ENCODE measurements around the gene TMEM154.

Gene TMEM154

DNA sequence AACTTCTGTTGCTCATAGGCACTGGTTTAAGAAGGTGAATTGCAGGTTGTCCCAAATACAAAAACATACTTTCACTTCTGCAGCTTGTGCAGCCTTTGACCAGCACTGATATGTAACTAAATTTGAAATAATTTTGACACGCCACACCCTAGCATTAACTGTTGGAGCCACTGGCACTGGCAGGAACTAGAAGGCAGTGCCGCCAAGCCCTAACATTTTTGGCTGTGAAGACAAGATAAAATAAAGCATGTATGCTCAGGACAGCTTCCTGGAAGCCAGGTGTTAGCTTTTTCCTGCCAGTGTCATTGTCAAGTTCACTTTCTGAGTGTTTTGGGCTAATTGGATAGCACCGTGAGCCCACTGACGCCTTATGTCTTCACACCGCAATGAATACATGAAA is 78.6 kb downstream of the TMEM154 start:
- Histone ChIP-seq H3K79me2 (ENCODE audit: insufficient read depth, low read length) (no peaks in the 10 kb centered on the region), H4K20me1 (ENCODE audit: insufficient read depth, low read length) (no peaks in the 10 kb centered on the region), H3K9me2 (ENCODE audit: low read depth, low read length) (no peaks in the 10 kb centered on the region), H3K9ac (ENCODE audit: low read length) (no peak overlapping the region), H3K4me1 (ENCODE audit: insufficient read depth, low read length, severe bottlenecking) (peaks cover 46% of the 10 kb centered on the region), H3K9me3 (ENCODE audit: low read length) (no peaks in the 10 kb centered on the region), H3K4me2 (ENCODE audit: low read length) (no peak overlapping the region), H3K27ac (ENCODE audit: low read depth, low read length, poor library complexity, severe bottlenecking) (peak overlapping the region; percentile 43), H3F3A (ENCODE audit: insufficient read depth, low read length) (no peaks in the 10 kb centered on the region; the same call in 1 of the 2 replicates), H3K4me3 (ENCODE audit: low read depth, low read length, poor library complexity, severe bottlenecking) (no peak overlapping the region), H2AFZ (ENCODE audit: low read length) (no peak overlapping the region), H3K36me3 (ENCODE audit: insufficient read depth, low read length) (no peaks in the 10 kb centered on the region), H3K27me3 (ENCODE audit: insufficient read depth, low read length) (no peaks in the 10 kb centered on the region)
- TF ChIP-seq, protein P1, sequence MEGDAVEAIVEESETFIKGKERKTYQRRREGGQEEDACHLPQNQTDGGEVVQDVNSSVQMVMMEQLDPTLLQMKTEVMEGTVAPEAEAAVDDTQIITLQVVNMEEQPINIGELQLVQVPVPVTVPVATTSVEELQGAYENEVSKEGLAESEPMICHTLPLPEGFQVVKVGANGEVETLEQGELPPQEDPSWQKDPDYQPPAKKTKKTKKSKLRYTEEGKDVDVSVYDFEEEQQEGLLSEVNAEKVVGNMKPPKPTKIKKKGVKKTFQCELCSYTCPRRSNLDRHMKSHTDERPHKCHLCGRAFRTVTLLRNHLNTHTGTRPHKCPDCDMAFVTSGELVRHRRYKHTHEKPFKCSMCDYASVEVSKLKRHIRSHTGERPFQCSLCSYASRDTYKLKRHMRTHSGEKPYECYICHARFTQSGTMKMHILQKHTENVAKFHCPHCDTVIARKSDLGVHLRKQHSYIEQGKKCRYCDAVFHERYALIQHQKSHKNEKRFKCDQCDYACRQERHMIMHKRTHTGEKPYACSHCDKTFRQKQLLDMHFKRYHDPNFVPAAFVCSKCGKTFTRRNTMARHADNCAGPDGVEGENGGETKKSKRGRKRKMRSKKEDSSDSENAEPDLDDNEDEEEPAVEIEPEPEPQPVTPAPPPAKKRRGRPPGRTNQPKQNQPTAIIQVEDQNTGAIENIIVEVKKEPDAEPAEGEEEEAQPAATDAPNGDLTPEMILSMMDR (IDR thresholded peaks at IDR 0.05; ENCODE audit: low read length) = no peak
- no peak for TF ChIP-seq EZH2 (IDR thresholded peaks at IDR 0.05; ENCODE audit: borderline replicate concordance, low read length)

DNA sequence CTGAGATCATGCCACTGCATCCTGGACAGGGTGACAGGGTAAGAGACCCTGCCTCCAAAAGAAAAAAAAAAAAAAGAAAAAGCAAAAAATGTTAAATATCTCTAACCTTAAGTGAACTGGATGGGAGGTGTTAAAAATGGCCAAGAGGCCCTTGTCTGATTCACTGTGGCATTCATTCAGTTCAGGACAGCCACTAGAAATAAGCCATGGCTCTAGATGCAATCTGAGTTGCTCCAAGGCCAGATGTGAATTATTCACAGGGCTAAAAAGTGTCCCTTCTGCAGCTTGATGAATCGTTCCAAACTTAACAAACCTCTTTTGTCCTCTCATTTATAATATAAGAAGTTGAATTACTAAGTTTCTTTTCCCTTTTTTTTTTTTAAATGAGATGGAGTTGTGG is 80.2 kb downstream of the TMEM154 start:
- no peaks in the 10 kb centered on the region for H3K79me2 ChIP-seq (ENCODE audit: insufficient read depth, low read length)
- TF ChIP-seq, protein P1 (IDR thresholded peaks at IDR 0.05; ENCODE audit: low read length) = no peak
- no peak for TF ChIP-seq EZH2 (IDR thresholded peaks at IDR 0.05; ENCODE audit: borderline replicate concordance, low read length)
- no peak overlapping the region for H3K9ac ChIP-seq (ENCODE audit: low read length)
- H3F3A ChIP-seq (ENCODE audit: insufficient read depth, low read length) = no peaks in the 10 kb centered on the region; the same call in 1 of the 2 replicates
- no peaks in the 10 kb centered on the region for H4K20me1 ChIP-seq (ENCODE audit: insufficient read depth, low read length)
- H3K36me3 ChIP-seq (ENCODE audit: insufficient read depth, low read length) = no peaks in the 10 kb centered on the region
- H3K9me3 ChIP-seq (ENCODE audit: low read length) = no peaks in the 10 kb centered on the region
- H3K4me3 ChIP-seq (ENCODE audit: low read depth, low read length, poor library complexity, severe bottlenecking) = no peak overlapping the region
- peak overlapping the region; percentile 88 for H3K27ac ChIP-seq (ENCODE audit: low read depth, low read length, poor library complexity, severe bottlenecking)
- no peak overlapping the region for H2AFZ ChIP-seq (ENCODE audit: low read length)
- H3K27me3 ChIP-seq (ENCODE audit: insufficient read depth, low read length) = no peaks in the 10 kb centered on the region
- no peak overlapping the region; the same call in 1 of the 2 replicates for H3K4me2 ChIP-seq (ENCODE audit: low read length)
- H3K4me1 ChIP-seq (ENCODE audit: insufficient read depth, low read length, severe bottlenecking) = peaks cover 61% of the 10 kb centered on the region
- no peaks in the 10 kb centered on the region for H3K9me2 ChIP-seq (ENCODE audit: low read depth, low read length)

DNA sequence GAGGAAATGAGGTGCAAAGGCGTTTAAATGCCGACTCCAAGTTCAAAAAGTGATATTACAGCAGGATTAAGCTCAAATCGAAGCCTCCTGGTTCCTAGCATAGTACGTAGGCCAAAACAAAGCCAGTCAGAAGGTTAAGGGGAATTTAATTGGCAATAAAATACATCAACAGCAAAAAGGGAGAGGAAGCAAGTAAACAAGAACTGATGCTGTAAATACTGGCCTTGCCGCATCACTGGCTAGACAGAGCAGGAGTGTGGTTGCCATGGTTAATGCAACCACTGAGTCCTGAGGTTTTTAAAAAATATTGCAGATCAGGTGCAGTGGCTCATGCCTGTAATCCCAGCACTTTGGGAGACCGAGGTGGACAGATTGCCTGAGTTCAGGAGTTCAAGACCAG is 80.7 kb downstream of the TMEM154 start:
- H3K9me3 ChIP-seq (ENCODE audit: low read length) = no peaks in the 10 kb centered on the region
- H3K9me2 ChIP-seq (ENCODE audit: low read depth, low read length) = no peaks in the 10 kb centered on the region
- H3K36me3 ChIP-seq (ENCODE audit: insufficient read depth, low read length) = no peaks in the 10 kb centered on the region
- H3K9ac ChIP-seq (ENCODE audit: low read length) = peak overlapping the region; percentile 38; the same call in 1 of the 2 replicates
- H3K4me3 ChIP-seq (ENCODE audit: low read depth, low read length, poor library complexity, severe bottlenecking) = peak overlapping the region; percentile 21
- peak overlapping the region; percentile 88 for H3K27ac ChIP-seq (ENCODE audit: low read depth, low read length, poor library complexity, severe bottlenecking)
- peaks cover 67% of the 10 kb centered on the region for H3K4me1 ChIP-seq (ENCODE audit: insufficient read depth, low read length, severe bottlenecking)
- H3K79me2 ChIP-seq (ENCODE audit: insufficient read depth, low read length) = no peaks in the 10 kb centered on the region
- TF ChIP-seq EZH2 (IDR thresholded peaks at IDR 0.05; ENCODE audit: borderline replicate concordance, low read length) = no peak
- TF ChIP-seq, protein P1 (IDR thresholded peaks at IDR 0.05; ENCODE audit: low read length) = no peak
- H4K20me1 ChIP-seq (ENCODE audit: insufficient read depth, low read length) = no peaks in the 10 kb centered on the region
- peak overlapping the region; percentile 55 for H3K4me2 ChIP-seq (ENCODE audit: low read length)
- no peaks in the 10 kb centered on the region for H3K27me3 ChIP-seq (ENCODE audit: insufficient read depth, low read length)
- H2AFZ ChIP-seq (ENCODE audit: low read length) = peak overlapping the region; percentile 91; the same call in 1 of the 2 replicates
- H3F3A ChIP-seq (ENCODE audit: insufficient read depth, low read length) = no peaks in the 10 kb centered on the region; the same call in 1 of the 2 replicates

All from OCI-LY1 (cell line).